22Rv1 (cell line): Measurements from ENCODE around the gene C3orf20.

Experiments used
- H3K27ac ChIP-seq: fragments of 450-650 bp; 2 replicates; pipeline ENCODE4 v1.5.1; 2017
- ZFX ChIP-seq: fragments of 450-650 bp; IDR thresholded peaks from 2 replicates; pipeline ENCODE4 v1.6.1; 2017; ENCODE audit warnings: antibody characterized with exemption, borderline replicate concordance
- TF ChIP-seq, protein P1 (sequence below): fragments of 450-650 bp; IDR thresholded peaks from 2 replicates; pipeline ENCODE4 v1.5.1; 2017; ENCODE audit warnings: mild to moderate bottlenecking

The C3orf20 gene

DNA sequence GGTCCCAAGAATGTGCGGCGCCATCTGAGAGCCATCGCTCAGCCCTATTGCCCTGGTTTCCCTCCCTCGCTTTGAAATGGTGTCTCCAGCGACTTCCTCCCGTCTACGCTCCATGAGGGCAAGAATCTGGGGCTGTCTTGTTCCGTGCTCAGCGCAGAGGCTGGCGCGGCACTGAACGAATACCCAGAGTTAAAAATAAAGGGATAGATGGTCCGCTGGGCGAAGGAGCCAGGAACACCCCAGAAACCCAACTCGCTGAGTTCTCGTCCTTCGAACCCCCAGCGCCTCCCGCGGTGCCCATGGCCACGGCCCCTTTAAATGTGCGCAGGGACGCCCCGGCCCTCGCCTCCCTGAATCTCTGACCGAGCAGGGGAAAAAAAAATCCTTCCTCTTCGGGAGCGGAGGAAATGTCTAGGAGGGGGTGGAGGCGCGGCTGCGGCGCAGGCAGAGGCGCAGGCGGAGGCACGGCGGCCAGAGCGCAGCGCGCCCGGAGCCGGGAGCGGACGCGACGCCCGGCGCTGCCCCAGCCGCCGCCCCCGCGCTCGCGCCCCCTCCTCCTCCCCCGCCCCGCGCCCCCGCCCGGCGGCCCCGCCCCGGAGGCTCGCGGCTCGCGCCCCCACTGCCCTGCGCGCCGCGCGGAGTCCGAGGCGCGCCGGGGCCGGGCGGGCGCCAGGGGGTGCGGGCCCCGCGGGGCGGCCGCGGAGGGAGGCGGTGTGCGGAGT is 135.3 kb downstream of the C3orf20 start:
- no peak overlapping the region for H3K27ac ChIP-seq
- TF ChIP-seq ZFX = no peak
- TF ChIP-seq, protein P1, sequence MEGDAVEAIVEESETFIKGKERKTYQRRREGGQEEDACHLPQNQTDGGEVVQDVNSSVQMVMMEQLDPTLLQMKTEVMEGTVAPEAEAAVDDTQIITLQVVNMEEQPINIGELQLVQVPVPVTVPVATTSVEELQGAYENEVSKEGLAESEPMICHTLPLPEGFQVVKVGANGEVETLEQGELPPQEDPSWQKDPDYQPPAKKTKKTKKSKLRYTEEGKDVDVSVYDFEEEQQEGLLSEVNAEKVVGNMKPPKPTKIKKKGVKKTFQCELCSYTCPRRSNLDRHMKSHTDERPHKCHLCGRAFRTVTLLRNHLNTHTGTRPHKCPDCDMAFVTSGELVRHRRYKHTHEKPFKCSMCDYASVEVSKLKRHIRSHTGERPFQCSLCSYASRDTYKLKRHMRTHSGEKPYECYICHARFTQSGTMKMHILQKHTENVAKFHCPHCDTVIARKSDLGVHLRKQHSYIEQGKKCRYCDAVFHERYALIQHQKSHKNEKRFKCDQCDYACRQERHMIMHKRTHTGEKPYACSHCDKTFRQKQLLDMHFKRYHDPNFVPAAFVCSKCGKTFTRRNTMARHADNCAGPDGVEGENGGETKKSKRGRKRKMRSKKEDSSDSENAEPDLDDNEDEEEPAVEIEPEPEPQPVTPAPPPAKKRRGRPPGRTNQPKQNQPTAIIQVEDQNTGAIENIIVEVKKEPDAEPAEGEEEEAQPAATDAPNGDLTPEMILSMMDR = no peak

DNA sequence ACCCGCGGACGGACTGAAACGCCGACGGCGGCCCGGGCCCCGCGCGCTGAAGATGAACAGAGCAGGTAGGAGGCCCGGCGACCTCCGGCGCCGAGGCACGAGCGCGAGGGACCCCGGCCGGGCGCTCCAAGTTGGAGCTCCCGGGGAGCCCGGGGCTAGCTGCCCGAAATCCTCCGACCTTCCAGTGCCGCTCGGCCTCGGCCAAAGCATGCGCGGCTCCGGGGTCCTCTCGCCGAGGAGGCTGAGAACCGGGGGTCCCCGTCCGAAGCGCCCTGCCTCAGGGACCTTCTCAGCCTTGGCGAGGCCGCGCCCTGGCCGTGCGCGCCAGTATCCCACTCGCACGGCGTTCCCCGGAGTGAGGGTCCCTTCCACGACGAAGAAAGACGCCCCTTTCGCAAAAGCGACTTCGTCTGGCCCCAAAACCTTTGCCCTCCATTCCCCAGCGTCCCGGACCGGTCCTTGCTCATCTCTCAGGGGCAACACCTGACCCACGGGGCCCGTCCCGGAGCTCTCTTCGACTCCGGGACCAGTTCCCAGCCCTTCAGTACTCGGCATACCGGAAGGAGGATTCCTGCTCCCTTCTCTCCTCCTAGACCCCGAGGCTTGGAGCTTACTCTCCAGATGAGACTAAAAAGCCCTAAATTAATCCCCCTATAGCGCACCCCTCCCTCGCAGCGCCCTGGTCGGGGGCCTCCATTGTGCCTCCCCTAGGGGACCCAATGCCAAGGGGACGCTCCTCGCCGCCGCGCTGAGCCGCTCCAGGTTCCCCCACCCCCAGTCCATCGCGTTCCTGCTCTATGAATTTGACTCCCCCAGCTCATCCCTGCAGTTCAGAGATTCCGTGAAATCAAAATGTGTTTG is 136.1 kb downstream of the C3orf20 start:
- H3K27ac ChIP-seq = no peak overlapping the region
- no peak for TF ChIP-seq ZFX
- TF ChIP-seq, protein P1 = no peak

DNA sequence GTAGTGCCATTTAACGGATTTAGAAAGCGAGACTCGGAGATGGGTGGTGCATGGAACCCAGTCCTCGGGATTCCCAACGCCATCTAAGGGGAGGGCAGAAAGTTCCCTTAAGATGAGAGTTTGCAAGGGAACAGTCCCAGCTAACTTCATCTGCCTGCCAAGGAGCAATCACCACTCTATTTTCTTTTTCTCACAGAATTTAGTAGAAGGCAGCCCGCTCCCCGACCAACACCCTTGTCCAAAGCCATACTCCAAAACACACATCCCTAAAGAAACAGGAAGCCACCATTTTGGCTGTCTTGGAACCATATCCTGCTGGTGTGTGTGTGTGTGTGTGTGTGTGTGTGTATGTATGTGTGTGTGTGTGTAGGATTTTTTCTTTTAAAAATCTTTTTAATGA is 136.7 kb downstream of the C3orf20 start:
- H3K27ac ChIP-seq = no peak overlapping the region
- TF ChIP-seq, protein P1 = no peak
- no peak for TF ChIP-seq ZFX

DNA sequence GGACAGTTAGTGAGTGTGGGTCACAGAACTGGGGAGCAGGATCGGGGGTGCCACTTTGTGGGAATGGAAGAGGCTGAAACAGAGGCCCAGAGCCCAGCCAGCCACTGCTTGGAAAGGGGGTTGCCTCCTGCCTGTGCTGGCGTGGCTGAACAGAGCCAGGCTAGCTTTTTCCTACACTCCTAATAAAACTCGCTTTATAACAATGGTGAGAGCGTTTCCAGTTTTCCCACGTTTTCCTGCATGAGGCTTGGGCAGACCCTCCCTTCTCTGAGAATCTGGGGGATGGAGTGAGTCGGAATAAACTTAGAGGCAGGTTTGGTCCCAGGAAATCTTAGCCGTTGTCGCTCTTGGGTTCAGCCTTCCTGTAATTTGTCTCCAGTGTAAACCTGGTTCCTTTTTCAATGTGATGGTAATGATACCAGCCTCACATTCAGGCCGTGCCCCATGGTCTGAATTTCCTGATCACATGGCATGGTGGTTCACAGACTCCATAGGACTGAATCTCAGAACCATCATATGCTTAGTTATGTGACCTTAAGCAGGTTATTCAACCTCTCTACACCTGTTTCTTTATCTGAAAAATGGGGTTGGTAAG is 137.4 kb downstream of the C3orf20 start:
- H3K27ac ChIP-seq = no peak overlapping the region
- TF ChIP-seq, protein P1 = no peak
- no peak for TF ChIP-seq ZFX

DNA sequence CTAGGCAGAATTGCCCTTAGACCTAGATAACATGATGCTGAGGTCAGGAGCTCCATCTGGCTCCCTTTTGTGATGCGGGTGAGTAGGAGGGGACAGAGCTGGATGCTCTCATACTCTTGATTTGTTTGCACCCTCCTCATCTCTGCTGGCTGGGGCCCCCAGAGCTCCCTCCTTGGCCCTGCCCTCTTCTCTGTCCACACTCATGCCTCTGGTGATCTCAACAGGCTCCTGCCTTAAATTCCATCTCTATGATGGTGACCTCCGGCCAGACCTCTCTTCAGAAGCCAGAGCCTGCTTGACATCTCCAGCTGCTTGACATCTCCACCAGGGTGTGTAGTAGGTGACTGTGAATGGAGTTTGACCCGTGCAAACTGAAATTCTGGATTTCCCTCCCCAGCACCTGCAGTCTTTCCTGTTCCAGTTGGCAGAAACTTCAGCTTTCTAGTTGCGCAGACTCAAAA is 139.5 kb downstream of the C3orf20 start:
- no peak overlapping the region for H3K27ac ChIP-seq
- TF ChIP-seq, protein P1 = no peak
- no peak for TF ChIP-seq ZFX

DNA sequence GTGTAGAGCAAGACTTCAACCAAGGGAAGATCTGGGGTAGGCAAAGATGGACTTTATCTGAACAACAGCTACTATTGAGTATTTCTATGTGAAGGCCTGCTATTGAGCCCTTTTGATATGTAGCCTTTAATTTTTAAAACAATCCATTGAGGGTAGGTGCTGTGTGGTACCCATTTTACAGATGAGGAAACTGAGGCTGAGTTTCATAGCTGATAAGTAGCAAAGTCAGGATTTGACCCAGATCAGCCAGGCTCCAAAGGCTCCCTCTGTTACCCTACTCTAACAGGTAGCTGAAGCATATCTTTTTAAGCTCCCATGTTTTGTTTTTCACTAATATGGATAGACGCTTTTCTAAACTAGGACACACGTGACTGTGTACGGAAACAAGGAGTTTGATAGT is 141.4 kb downstream of the C3orf20 start:
- no peak for TF ChIP-seq ZFX
- TF ChIP-seq, protein P1 = no peak
- H3K27ac ChIP-seq = no peak overlapping the region
